Neural cell (in vitro differentiated cells): Measurements from ENCODE around the gene RFX7. TPM values are rescaled to one million over a fixed set of nuclear protein-coding genes. Genes with fewer than 3 reads are reported as not detected.

Source experiments
- H2AFZ ChIP-seq: fragments of 200-600, 300-800 bp; sonication (generic), shearing (Covaris generic); 2 replicates; pipeline ENCODE4 v1.6.0; 2014; ENCODE audit warnings: low read depth, mild to moderate bottlenecking, antibody characterized with exemption, low read length, moderate library complexity
- H3F3A ChIP-seq: fragments of 200-600 bp; shearing (Covaris generic); 2 replicates; pipeline ENCODE4 v1.6.1; 2016; ENCODE audit warnings: mild to moderate bottlenecking, moderate library complexity, mixed read lengths, antibody characterized with exemption, low read length; ENCODE audit not compliant: insufficient read depth, poor library complexity, severe bottlenecking
- H3K27ac ChIP-seq: fragments of 200-600, 300-800 bp; sonication (generic), shearing (Covaris generic); 2 replicates; pipeline ENCODE4 v1.5.1; 2014; ENCODE audit warnings: mild to moderate bottlenecking, low read length, moderate library complexity
- H3K27me3 ChIP-seq: fragments of 300-800, 200-600 bp; sonication (generic), shearing (Covaris generic); 2 replicates; pipeline ENCODE4 v1.6.0; 2014; ENCODE audit warnings: mild to moderate bottlenecking, low read depth, low read length, moderate library complexity; ENCODE audit not compliant: insufficient read depth
- H3K36me3 ChIP-seq: fragments of 300-800, 200-600 bp; sonication (generic), shearing (Covaris generic); 2 replicates; pipeline ENCODE4 v1.5.1; 2014; ENCODE audit warnings: mild to moderate bottlenecking, antibody characterized with exemption, low read length, moderate library complexity; ENCODE audit not compliant: insufficient read depth
- H3K4me2 ChIP-seq: fragments of 300-800, 200-600 bp; sonication (generic), shearing (Covaris generic); 2 replicates; pipeline ENCODE4 v1.6.0; 2014; ENCODE audit warnings: mild to moderate bottlenecking, low read length
- H3K4me3 ChIP-seq: fragments of 300-800, 200-600 bp; sonication (generic), shearing (Covaris generic); 2 replicates; pipeline ENCODE4 v1.5.1; 2014; ENCODE audit warnings: mild to moderate bottlenecking, low read length, moderate library complexity
- H3K79me2 ChIP-seq: fragments of 200-600 bp; shearing (Covaris generic); replicated peaks from 2 replicates; pipeline ENCODE4 v1.6.0; 2014; ENCODE audit warnings: mild to moderate bottlenecking, low read length, moderate library complexity; ENCODE audit not compliant: insufficient read depth
- H3K9ac ChIP-seq: fragments of 300-800, 200-600 bp; sonication (generic), shearing (Covaris generic); 2 replicates; pipeline ENCODE4 v1.6.1; 2016; ENCODE audit warnings: mild to moderate bottlenecking, low read length, mixed read lengths
- H3K9me2 ChIP-seq: fragments of 200-600 bp; shearing (Covaris generic); 2 replicates; pipeline ENCODE4 v1.6.1; 2016; ENCODE audit warnings: mild to moderate bottlenecking, low read length, mixed read lengths; ENCODE audit not compliant: insufficient read depth
- H3K9me3 ChIP-seq: fragments of 200-600, 300-800 bp; sonication (generic), shearing (Covaris generic); 2 replicates; pipeline ENCODE4 v1.6.1; 2016; ENCODE audit warnings: mild to moderate bottlenecking, mixed run types, low read length, moderate library complexity, mixed read lengths
- H4K20me1 ChIP-seq: fragments of 200-600 bp; shearing (Covaris generic); 2 replicates; pipeline ENCODE4 v1.6.1; 2016; ENCODE audit warnings: mild to moderate bottlenecking, mixed run types; ENCODE audit not compliant: insufficient read depth
- EP300 ChIP-seq: fragments of 450-650 bp; conservative IDR thresholded peaks from 2 replicates; pipeline ENCODE4 v1.6.1; 2014; ENCODE audit warnings: antibody characterized with exemption, mild to moderate bottlenecking, moderate library complexity; ENCODE audit not compliant: poor library complexity, severe bottlenecking
- EZH2 ChIP-seq: fragments of 200-600, 300-800 bp; shearing (Covaris generic), sonication (generic); IDR thresholded peaks from 2 replicates; pipeline ENCODE4 v1.6.1; 2014; ENCODE audit warnings: antibody characterized with exemption, low read length, borderline replicate concordance, mild to moderate bottlenecking; ENCODE audit not compliant: insufficient read depth, poor library complexity, severe bottlenecking
- MXI1 ChIP-seq: fragments of 450-650 bp; conservative IDR thresholded peaks from 2 replicates; pipeline ENCODE4 v1.6.1; 2014; ENCODE audit warnings: antibody characterized with exemption, mild to moderate bottlenecking; ENCODE audit not compliant: poor library complexity, severe bottlenecking
- POLR2AphosphoS5 ChIP-seq: IDR thresholded peaks from 2 replicates; pipeline ENCODE4 v1.6.1; 2012
- RAD21 ChIP-seq: fragments of 450-650 bp; conservative IDR thresholded peaks from 2 replicates; pipeline ENCODE4 v1.6.1; 2014; ENCODE audit warnings: antibody characterized with exemption, mild to moderate bottlenecking, moderate library complexity
- SMC3 ChIP-seq: fragments of 450-650 bp; conservative IDR thresholded peaks from 2 replicates; pipeline ENCODE4 v1.6.1; 2014; ENCODE audit warnings: antibody characterized with exemption, mild to moderate bottlenecking, moderate library complexity; ENCODE audit not compliant: poor library complexity
- TAF1 ChIP-seq: IDR thresholded peaks from 2 replicates; pipeline ENCODE4 v1.6.1; 2012; ENCODE audit warnings: low read depth
- polyA plus RNA-seq: library from polyadenylated mRNA; depleted of rRNA; stranded (reverse); fragments of >200 nt; gene quantifications from 2 replicates; pipeline ENCODE4 v1.2.3, GENCODE V29; 2014
- TF ChIP-seq, protein P1 (sequence below): IDR thresholded peaks from 2 replicates; pipeline ENCODE4 v1.6.1; 2012; ENCODE audit warnings: borderline replicate concordance
- TF ChIP-seq, protein P2 (sequence below): fragments of 450-650 bp; IDR thresholded peaks from 2 replicates; pipeline ENCODE4 v1.5.1; 2014; ENCODE audit warnings: antibody characterized with exemption, mild to moderate bottlenecking, moderate library complexity; ENCODE audit not compliant: poor library complexity, severe bottlenecking

The RFX7 gene
- polyA plus RNA-seq, 1 donor from 2014 or later = 12.9 TPM

DNA sequence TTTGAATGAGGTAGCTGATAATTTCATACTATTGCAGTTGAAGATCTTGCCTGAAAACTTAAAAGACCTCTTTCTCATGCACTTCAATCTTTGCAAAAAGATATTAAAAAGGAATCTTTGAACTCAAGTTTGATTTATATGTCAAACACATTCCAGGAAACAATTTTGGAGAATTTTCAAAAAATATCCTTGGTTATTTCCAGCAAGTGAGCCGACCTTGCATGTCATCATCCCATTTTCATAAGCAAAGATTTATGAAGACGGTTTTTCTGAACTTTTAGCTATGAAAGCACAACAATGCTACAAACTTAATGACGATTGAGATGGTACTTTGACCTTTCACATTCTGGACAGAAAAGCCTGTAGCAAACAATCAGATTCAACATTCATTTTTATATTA is 95.6 kb downstream of the RFX7 start:
- Histone ChIP-seq H3K9ac (no peak overlapping the region), H3F3A (no peaks in the 10 kb centered on the region), H4K20me1 (no peaks in the 10 kb centered on the region), H2AFZ (no peak overlapping the region), H3K27me3 (no peaks in the 10 kb centered on the region), H3K9me3 (no peaks in the 10 kb centered on the region), H3K4me2 (no peak overlapping the region), H3K79me2 (peaks cover 45% of the 10 kb centered on the region), H3K36me3 (peaks cover 4% of the 10 kb centered on the region), H3K27ac (no peak overlapping the region), H3K4me3 (no peak overlapping the region), H3K9me2 (no peaks in the 10 kb centered on the region)
- no peak for TF ChIP-seq POLR2AphosphoS5
- TF ChIP-seq, protein P1, sequence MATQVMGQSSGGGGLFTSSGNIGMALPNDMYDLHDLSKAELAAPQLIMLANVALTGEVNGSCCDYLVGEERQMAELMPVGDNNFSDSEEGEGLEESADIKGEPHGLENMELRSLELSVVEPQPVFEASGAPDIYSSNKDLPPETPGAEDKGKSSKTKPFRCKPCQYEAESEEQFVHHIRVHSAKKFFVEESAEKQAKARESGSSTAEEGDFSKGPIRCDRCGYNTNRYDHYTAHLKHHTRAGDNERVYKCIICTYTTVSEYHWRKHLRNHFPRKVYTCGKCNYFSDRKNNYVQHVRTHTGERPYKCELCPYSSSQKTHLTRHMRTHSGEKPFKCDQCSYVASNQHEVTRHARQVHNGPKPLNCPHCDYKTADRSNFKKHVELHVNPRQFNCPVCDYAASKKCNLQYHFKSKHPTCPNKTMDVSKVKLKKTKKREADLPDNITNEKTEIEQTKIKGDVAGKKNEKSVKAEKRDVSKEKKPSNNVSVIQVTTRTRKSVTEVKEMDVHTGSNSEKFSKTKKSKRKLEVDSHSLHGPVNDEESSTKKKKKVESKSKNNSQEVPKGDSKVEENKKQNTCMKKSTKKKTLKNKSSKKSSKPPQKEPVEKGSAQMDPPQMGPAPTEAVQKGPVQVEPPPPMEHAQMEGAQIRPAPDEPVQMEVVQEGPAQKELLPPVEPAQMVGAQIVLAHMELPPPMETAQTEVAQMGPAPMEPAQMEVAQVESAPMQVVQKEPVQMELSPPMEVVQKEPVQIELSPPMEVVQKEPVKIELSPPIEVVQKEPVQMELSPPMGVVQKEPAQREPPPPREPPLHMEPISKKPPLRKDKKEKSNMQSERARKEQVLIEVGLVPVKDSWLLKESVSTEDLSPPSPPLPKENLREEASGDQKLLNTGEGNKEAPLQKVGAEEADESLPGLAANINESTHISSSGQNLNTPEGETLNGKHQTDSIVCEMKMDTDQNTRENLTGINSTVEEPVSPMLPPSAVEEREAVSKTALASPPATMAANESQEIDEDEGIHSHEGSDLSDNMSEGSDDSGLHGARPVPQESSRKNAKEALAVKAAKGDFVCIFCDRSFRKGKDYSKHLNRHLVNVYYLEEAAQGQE = no peak
- no peak for TF ChIP-seq SMC3
- TF ChIP-seq TAF1 = no peak
- no peak for TF ChIP-seq MXI1
- TF ChIP-seq, protein P2, sequence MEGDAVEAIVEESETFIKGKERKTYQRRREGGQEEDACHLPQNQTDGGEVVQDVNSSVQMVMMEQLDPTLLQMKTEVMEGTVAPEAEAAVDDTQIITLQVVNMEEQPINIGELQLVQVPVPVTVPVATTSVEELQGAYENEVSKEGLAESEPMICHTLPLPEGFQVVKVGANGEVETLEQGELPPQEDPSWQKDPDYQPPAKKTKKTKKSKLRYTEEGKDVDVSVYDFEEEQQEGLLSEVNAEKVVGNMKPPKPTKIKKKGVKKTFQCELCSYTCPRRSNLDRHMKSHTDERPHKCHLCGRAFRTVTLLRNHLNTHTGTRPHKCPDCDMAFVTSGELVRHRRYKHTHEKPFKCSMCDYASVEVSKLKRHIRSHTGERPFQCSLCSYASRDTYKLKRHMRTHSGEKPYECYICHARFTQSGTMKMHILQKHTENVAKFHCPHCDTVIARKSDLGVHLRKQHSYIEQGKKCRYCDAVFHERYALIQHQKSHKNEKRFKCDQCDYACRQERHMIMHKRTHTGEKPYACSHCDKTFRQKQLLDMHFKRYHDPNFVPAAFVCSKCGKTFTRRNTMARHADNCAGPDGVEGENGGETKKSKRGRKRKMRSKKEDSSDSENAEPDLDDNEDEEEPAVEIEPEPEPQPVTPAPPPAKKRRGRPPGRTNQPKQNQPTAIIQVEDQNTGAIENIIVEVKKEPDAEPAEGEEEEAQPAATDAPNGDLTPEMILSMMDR = no peak
- TF ChIP-seq RAD21 = no peak
- TF ChIP-seq EP300 = no peak
- no peak for TF ChIP-seq EZH2

DNA sequence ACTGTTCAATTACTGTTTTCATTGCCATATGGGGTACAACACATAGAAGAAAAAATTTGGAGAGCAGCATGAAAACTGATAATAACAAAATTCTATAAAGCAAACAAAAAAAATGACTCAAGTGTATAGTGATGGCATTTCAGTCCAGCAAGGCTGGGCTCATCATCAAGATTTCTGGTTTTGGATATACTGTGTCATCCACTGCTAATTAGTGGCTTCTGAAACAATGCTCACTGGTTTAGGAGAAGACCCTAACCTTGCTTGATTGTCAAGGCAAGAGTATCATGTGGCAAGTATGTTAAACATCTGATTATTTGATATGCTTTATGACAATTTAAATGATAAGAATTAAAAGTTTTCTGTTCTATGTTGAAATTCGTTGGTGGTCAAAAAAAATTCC is 96.9 kb downstream of the RFX7 start:
- Histone ChIP-seq H3K4me2 (no peak overlapping the region), H3F3A (no peaks in the 10 kb centered on the region), H4K20me1 (no peaks in the 10 kb centered on the region), H3K36me3 (peaks cover 10% of the 10 kb centered on the region), H2AFZ (no peak overlapping the region), H3K9me2 (no peaks in the 10 kb centered on the region), H3K27ac (no peak overlapping the region), H3K9me3 (no peaks in the 10 kb centered on the region), H3K27me3 (no peaks in the 10 kb centered on the region), H3K4me3 (no peak overlapping the region), H3K79me2 (peaks cover 36% of the 10 kb centered on the region), H3K9ac (no peak overlapping the region)
- TF ChIP-seq, protein P1 = no peak
- TF ChIP-seq EZH2 (no peak), SMC3 (no peak), POLR2AphosphoS5 (no peak), EP300 (no peak), RAD21 (no peak)
